Fibroblast of mammary gland (primary cell): ENCODE data around the gene SHMT2.

ENCODE experiments used
- DNase-seq: peaks from one replicate; pipeline ENCODE4 v3.0.0-alpha.2; 2010; ENCODE audit warnings: low read depth
- H3K4me3 ChIP-seq: 2 replicates; pipeline ENCODE4 v1.5.1; 2011; ENCODE audit warnings: low read depth, mild to moderate bottlenecking, low read length, moderate library complexity; ENCODE audit not compliant: control insufficient read depth
- CTCF ChIP-seq: conservative IDR thresholded peaks from 2 replicates; pipeline ENCODE4 v1.5.1; 2011; ENCODE audit warnings: low read depth, low read length, inconsistent platforms; ENCODE audit not compliant: control insufficient read depth, insufficient read depth

SHMT2 gene

GRCh38 chr12:57254506-57255280 lies 25.2 kb downstream of the SHMT2 start:
- no peak overlapping the region for H3K4me3 ChIP-seq
- no peak for DNase-seq
- TF ChIP-seq CTCF: no peak

- TF ChIP-seq CTCF: no peak
- no peak for DNase-seq
- no peak overlapping the region for H3K4me3 ChIP-seq
Measured at GRCh38 chr12:57255916-57256315, 26.4 kb downstream of the SHMT2 start.

- DNase-seq: no peak
- H3K4me3 ChIP-seq: no peak overlapping the region
- TF ChIP-seq CTCF: no peak
Measured at GRCh38 chr12:57258977-57259970, 29.8 kb downstream of the SHMT2 start.

- TF ChIP-seq CTCF: no peak
- no peak overlapping the region for H3K4me3 ChIP-seq
- DNase-seq: no peak
Measured at GRCh38 chr12:57260366-57260765, 30.9 kb downstream of the SHMT2 start.

GRCh38 chr12:57261428-57261865 lies 31.9 kb downstream of the SHMT2 start:
- no peak overlapping the region for H3K4me3 ChIP-seq
- TF ChIP-seq CTCF: no peak
- DNase-seq: no peak

- no peak for DNase-seq
- TF ChIP-seq CTCF: no peak
- H3K4me3 ChIP-seq: no peak overlapping the region
Measured at GRCh38 chr12:57262126-57262822, 32.8 kb downstream of the SHMT2 start.
